Caco-2 (cell line): ENCODE data around the gene OGG1. TPM values are rescaled to one million over a fixed set of nuclear protein-coding genes. Genes with fewer than 3 reads are reported as not detected.

Experiments
- BruUV-seq: library from RNA; stranded (reverse); fragments of 400-500 nt; replicated peaks from 2 replicates; lab custom pipeline; 2021; lab: Mats Ljungman, UMichigan
- CTCF ChIA-PET: fragments of 300-600 bp; sonication (Branson Sonifier 250); formaldehyde crosslinking; loops from one replicate; lab custom pipeline; 2022; ENCODE audit warnings: antibody characterized with exemption; lab: Charles Lee
- POLR2A ChIA-PET: fragments of 300-600 bp; sonication (Branson Sonifier 250); formaldehyde crosslinking; loops from one replicate; lab custom pipeline; 2022; ENCODE audit warnings: antibody characterized with exemption; lab: Charles Lee
- DNase-seq, 2 experiments: peaks; one replicate each; pipeline versions ENCODE4 v3.0.0 to v3.0.0-alpha.2; 2020 to 2022
- H3K27me3 ChIP-seq: replicated peaks from 2 replicates; pipeline ENCODE4 v1.6.0; 2011; ENCODE audit warnings: low read length; ENCODE audit not compliant: control insufficient read depth, insufficient read depth
- H3K36me3 ChIP-seq: 2 replicates; pipeline ENCODE4 v1.5.1; 2011; ENCODE audit warnings: low read length; ENCODE audit not compliant: control insufficient read depth, insufficient read depth
- H3K4me1 ChIP-seq: fragments of 250-450 bp; sonication (Bioruptor Pico); 2 replicates; pipeline ENCODE4 v1.5.1; 2020; ENCODE audit warnings: mild to moderate bottlenecking
- H3K4me3 ChIP-seq: 2 replicates; pipeline ENCODE4 v1.5.1; 2011; ENCODE audit warnings: low read depth, mild to moderate bottlenecking, control low read depth, low read length
- H3K9me3 ChIP-seq: fragments of 250-450 bp; sonication (Bioruptor Pico); 2 replicates; pipeline ENCODE4 v1.5.1; 2020; ENCODE audit warnings: mild to moderate bottlenecking, moderate library complexity
- H3K27ac Mint-ChIP-seq: one replicate; pipeline ENCODE4 v1.8.0; 2022; ENCODE audit warnings: mixed read lengths; ENCODE audit not compliant: unreplicated experiment
- H3K27me3 Mint-ChIP-seq: one replicate; pipeline ENCODE4 v1.8.0; 2022; ENCODE audit warnings: mixed read lengths; ENCODE audit not compliant: insufficient read depth, unreplicated experiment
- H3K36me3 Mint-ChIP-seq: one replicate; pipeline ENCODE4 v1.8.0; 2022; ENCODE audit warnings: mild to moderate bottlenecking, mixed read lengths; ENCODE audit not compliant: insufficient read depth, unreplicated experiment
- H3K4me1 Mint-ChIP-seq: one replicate; pipeline ENCODE4 v1.8.0; 2022; ENCODE audit warnings: low read depth, mixed read lengths; ENCODE audit not compliant: unreplicated experiment
- H3K4me3 Mint-ChIP-seq: one replicate; pipeline ENCODE4 v1.8.0; 2022; ENCODE audit warnings: mild to moderate bottlenecking, moderate library complexity, mixed read lengths; ENCODE audit not compliant: unreplicated experiment
- H3K9me3 Mint-ChIP-seq: one replicate; pipeline ENCODE4 v1.8.0; 2022; ENCODE audit warnings: mixed read lengths; ENCODE audit not compliant: unreplicated experiment
- CTCF ChIP-seq, 2 experiments: fragments of 200-600 bp in 1 of 2; IDR thresholded peaks; 1 replicate in 1 of 2; 2 replicates in 1 of 2; pipeline versions ENCODE4 v1.5.1 to v1.8.0; 2011 to 2022; ENCODE audit warnings: antibody characterized with exemption in 1 of 2, control low read depth in 1 of 2, inconsistent platforms in 1 of 2, low read depth in 1 of 2, low read length in 1 of 2, mild to moderate bottlenecking in 1 of 2, moderate library complexity in 1 of 2; ENCODE audit not compliant: insufficient read depth in 1 of 2, severe bottlenecking in 1 of 2, unreplicated experiment in 1 of 2
- intact Hi-C: fragments of 100-400 bp; cut with micrococcal nuclease; formaldehyde crosslinking; loops from one replicate; pipeline ENCODE4 v1.10.0; 2022; ENCODE audit not compliant: unreplicated experiment
- total RNA-seq: library from RNA; stranded (reverse); gene quantifications from 2 replicates; pipeline ENCODE4 v1.2.3, GENCODE V29; 2022

Gene OGG1
- total RNA-seq, 1 experiment from 2014 or later, result 25.3 TPM

DNA sequence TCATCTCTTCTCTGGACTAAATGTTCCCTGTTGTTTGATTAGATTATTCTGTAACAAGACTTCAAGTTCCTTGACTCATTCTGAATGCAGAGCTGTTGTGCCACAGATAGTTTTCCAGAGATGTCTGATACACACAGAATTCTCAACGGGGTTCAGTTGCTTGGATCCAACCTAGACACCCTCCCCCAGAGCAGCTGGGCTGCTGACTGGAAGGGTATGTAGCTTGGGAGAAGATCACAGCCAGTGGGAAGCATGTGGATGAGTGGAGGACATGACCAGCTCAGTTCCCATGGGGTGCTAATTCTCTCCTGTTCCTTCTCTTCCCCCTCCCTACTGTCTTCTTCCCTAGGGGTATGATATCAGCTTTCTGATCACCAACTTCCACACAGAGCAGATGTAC, 53.7 kb downstream of the OGG1 start:
- Histone ChIP-seq H3K36me3 (peaks cover 4% of the 10 kb centered on the region), H3K4me3 (no peak overlapping the region)
- no peak for DNase-seq

GRCh38 chr3:9804996-9805395, 55.2 kb downstream of the OGG1 start:
- no peak for DNase-seq
- Mint-ChIP-seq H3K36me3 (peaks cover 87% of the 10 kb centered on the region), H3K4me3 (no peak overlapping the region), H3K27me3 (no peaks in the 10 kb centered on the region), H3K4me1 (peaks cover 6% of the 10 kb centered on the region), H3K27ac (no peak overlapping the region), H3K9me3 (no peaks in the 10 kb centered on the region)
- intact Hi-C loops, result no loop called here
- Histone ChIP-seq H3K4me3 (no peak overlapping the region), H3K9me3 (no peaks in the 10 kb centered on the region), H3K4me1 (peaks cover 12% of the 10 kb centered on the region), H3K27me3 (no peaks in the 10 kb centered on the region), H3K36me3 (peaks cover 2% of the 10 kb centered on the region)
- ChIA-PET CTCF (interaction anchor here (0.6 kb wide), 1 partner anchor 22 kb away, joined by 4 read pairs; no protein-coding TSS in a partner anchor), POLR2A (interaction anchor here (0.6 kb wide), 1 partner anchor 301 kb away, joined by 6 read pairs; no protein-coding TSS in a partner anchor)
- BruUV-seq, result no TSS peak
- TF ChIP-seq CTCF (IDR thresholded peaks at IDR 0.05; ENCODE audit: insufficient read depth in 1 of 2, low read depth in 1 of 2, low read length in 1 of 2, severe bottlenecking in 1 of 2, unreplicated experiment in 1 of 2), result no peak

More for the DNA sequence above, 53.7 kb downstream of the OGG1 start:
- peaks cover 88% of the 10 kb centered on the region for H3K36me3 Mint-ChIP-seq
- no peaks in the 10 kb centered on the region for H3K27me3 Mint-ChIP-seq
- Histone ChIP-seq H3K9me3 (no peaks in the 10 kb centered on the region), H3K4me1 (peaks cover 1% of the 10 kb centered on the region; the same call in 1 of the 2 replicates), H3K27me3 (no peaks in the 10 kb centered on the region)
- TF ChIP-seq CTCF (IDR thresholded peaks at IDR 0.05; ENCODE audit: insufficient read depth in 1 of 2, low read depth in 1 of 2, low read length in 1 of 2, severe bottlenecking in 1 of 2, unreplicated experiment in 1 of 2), result no peak
- ChIA-PET POLR2A (no interaction called here), CTCF (no interaction called here)
- H3K4me1 Mint-ChIP-seq, result no peaks in the 10 kb centered on the region
- no TSS peak for BruUV-seq
- no peaks in the 10 kb centered on the region for H3K9me3 Mint-ChIP-seq
- intact Hi-C loops, result no loop called here
- no peak overlapping the region for H3K4me3 Mint-ChIP-seq
- H3K27ac Mint-ChIP-seq, result no peak overlapping the region

- ChIA-PET POLR2A (no interaction called here), CTCF (no interaction called here)
- Mint-ChIP-seq H3K27me3 (no peaks in the 10 kb centered on the region), H3K4me1 (peaks cover 6% of the 10 kb centered on the region), H3K9me3 (no peaks in the 10 kb centered on the region), H3K36me3 (peaks cover 86% of the 10 kb centered on the region), H3K27ac (no peak overlapping the region), H3K4me3 (no peak overlapping the region)
- Histone ChIP-seq H3K4me3 (no peak overlapping the region), H3K4me1 (peaks cover 12% of the 10 kb centered on the region), H3K27me3 (no peaks in the 10 kb centered on the region), H3K36me3 (peaks cover 2% of the 10 kb centered on the region), H3K9me3 (no peaks in the 10 kb centered on the region)
- BruUV-seq, result no TSS peak
- DNase-seq, result no peak
- intact Hi-C loops, result no loop called here
- TF ChIP-seq CTCF (IDR thresholded peaks at IDR 0.05; ENCODE audit: insufficient read depth in 1 of 2, low read depth in 1 of 2, low read length in 1 of 2, severe bottlenecking in 1 of 2, unreplicated experiment in 1 of 2), result no peak
These were observed 56.4 kb downstream of the OGG1 start for GRCh38 chr3:9806137-9806536.

Other genes with a start within 250 kb of the OGG1 start
- gene LHFPL4, start 196.1 kb upstream of the OGG1 start, total RNA-seq, result not detected in 2 replicates
- 30.1 and 34.7 TPM in 2 replicates for gene MTMR14, start 100.4 kb upstream of the OGG1 start, total RNA-seq
- gene CPNE9, start 46.1 kb upstream of the OGG1 start, total RNA-seq, result not detected in 2 replicates
- 24.7 and 26.0 TPM in 2 replicates for gene BRPF1, start 18.2 kb upstream of the OGG1 start, total RNA-seq
- 9.7 and 11.9 TPM in 2 replicates for gene CAMK1, start 20.0 kb downstream of the OGG1 start, total RNA-seq
- 49.2 and 49.6 TPM in 2 replicates for gene TADA3, start 42.5 kb downstream of the OGG1 start, total RNA-seq
- gene ARPC4, start 43.1 kb downstream of the OGG1 start, total RNA-seq, result 158 and 160 TPM in 2 replicates
- 10.3 and 13.3 TPM in 2 replicates for gene TTLL3, start 60.3 kb downstream of the OGG1 start, total RNA-seq
- gene RPUSD3, start 94.1 kb downstream of the OGG1 start, total RNA-seq, result 54.8 and 61.8 TPM in 2 replicates
- 1.9 and 3.8 TPM in 2 replicates for gene CIDEC, start 130.3 kb downstream of the OGG1 start, total RNA-seq
- gene JAGN1, start 140.7 kb downstream of the OGG1 start, total RNA-seq, result 34.2 and 35.9 TPM in 2 replicates
- 77.3 and 82.9 TPM in 2 replicates for gene IL17RE, start 152.9 kb downstream of the OGG1 start, total RNA-seq
- gene IL17RC, start 167.1 kb downstream of the OGG1 start, total RNA-seq, result 8.5 and 11.3 TPM in 2 replicates
- gene CRELD1, start 183.9 kb downstream of the OGG1 start, total RNA-seq, result 17.1 and 18.3 TPM in 2 replicates
- 1.1 and 1.3 TPM in 2 replicates for gene PRRT3, start 202.5 kb downstream of the OGG1 start, total RNA-seq
- 52.4 and 56.7 TPM in 2 replicates for gene EMC3, start 236.9 kb downstream of the OGG1 start, total RNA-seq